Stimulated activated CD8-positive, alpha-beta memory T cell treated with anti-CD3 and anti-CD28 coated beads, Interleukin-4, amount 100 ng/mL, for 1 hour (primary cell): ENCODE results near the gene EMSY.
"Not testable (repeated sequence)": the region's sequence is repeated elsewhere in the genome, so short reads cannot be mapped to it uniquely, and the experiment has no call there.

ENCODE experiments used
- DNase-seq, 2 donors: peaks; one replicate each; pipeline ENCODE4 v3.0.0-alpha.2; 2020; ENCODE audit warnings: low read depth in 2 of 2, low spot score in 1 of 2

Gene EMSY

GRCh38 chr11:76592025-76592914 lies 147.5 kb downstream of the EMSY start:
- DNase-seq = no peak

GRCh38 chr11:76592961-76593360 lies 148.1 kb downstream of the EMSY start:
- no peak for DNase-seq

- DNase-seq = not testable (repeated sequence)
Measured at GRCh38 chr11:76595091-76595490, 150.3 kb downstream of the EMSY start.

- no peak for DNase-seq
Measured at GRCh38 chr11:76596652-76597051, 151.8 kb downstream of the EMSY start.

GRCh38 chr11:76597533-76598425 lies 153.0 kb downstream of the EMSY start:
- no peak for DNase-seq

- DNase-seq = no peak
Measured at GRCh38 chr11:76598426-76598839, 153.6 kb downstream of the EMSY start.

- no peak for DNase-seq
Measured at GRCh38 chr11:76599041-76600013, 154.5 kb downstream of the EMSY start.

- DNase-seq = no peak
Measured at GRCh38 chr11:76600124-76600655, 155.4 kb downstream of the EMSY start.

- DNase-seq = no peak
Measured at GRCh38 chr11:76601272-76601671, 156.5 kb downstream of the EMSY start.

- DNase-seq = no peak
Measured at GRCh38 chr11:76601724-76602123, 156.9 kb downstream of the EMSY start.

- DNase-seq = no peak
Measured at GRCh38 chr11:76602431-76602861, 157.6 kb downstream of the EMSY start.
